ENCODE data around the gene PROM1. TPM values are rescaled to one million over a fixed set of nuclear protein-coding genes. Genes with fewer than 3 reads are reported as not detected.

PROM1 gene
- total and polyA plus RNA-seq, 2 of the 4 experiments (the other 2 are of a cell fraction), result not detected

DNA sequence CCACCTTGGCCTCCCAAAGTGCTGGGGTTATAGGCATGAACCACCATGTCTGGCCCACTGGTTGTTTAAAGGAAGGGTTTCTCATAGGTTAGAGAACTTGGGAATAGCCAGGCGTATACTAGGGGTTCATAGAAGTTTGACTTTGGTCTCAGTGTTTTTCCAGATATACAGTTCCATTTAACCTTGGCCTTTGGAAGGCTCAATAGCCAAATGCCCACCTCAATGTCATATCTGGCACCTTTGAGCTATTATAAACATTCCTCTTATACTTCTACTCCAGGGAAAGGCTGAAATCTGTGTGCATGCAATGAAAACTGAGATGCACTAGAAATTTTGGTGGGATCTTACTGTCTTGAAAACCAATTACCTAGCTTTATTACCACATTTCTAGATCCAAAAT, 47.5 kb upstream of the PROM1 start:
- no peak overlapping the region for H3K18ac ChIP-seq (ENCODE audit: low read depth, low read length)
- H2BK5ac ChIP-seq (ENCODE audit: low read depth, low read length, poor library complexity, severe bottlenecking), result no peak overlapping the region
- H2BK20ac ChIP-seq (ENCODE audit: low read depth, low read length), result no peak overlapping the region
- intact Hi-C loops (cut with micrococcal nuclease) (no loop called here), in situ Hi-C loops (cut with MboI; ENCODE audit: low sequenced_read_pairs) (no loop called here), dilution Hi-C loops (cut with HindIII; ENCODE audit: low sequenced_read_pairs, unreplicated experiment) (no loop called here)
- H3K79me1 ChIP-seq (ENCODE audit: low read depth in 1 of 2, low read length in 2 of 2), result no peaks in the 10 kb centered on the region
- TF ChIP-seq POLR2A (IDR thresholded peaks at IDR 0.05; ENCODE audit: low read depth, low read length), result no peak
- no peak for TF ChIP-seq MAZ (IDR thresholded peaks at IDR 0.05; ENCODE audit: borderline replicate concordance, low read depth, low read length)
- TF ChIP-seq RCOR1 (IDR thresholded peaks at IDR 0.05; ENCODE audit: insufficient replicate concordance, low read length), result no peak
- H4K5ac ChIP-seq (ENCODE audit: low read depth, low read length), result no peak overlapping the region
- ChIA-PET CTCF (no interaction called here), POLR2A (ENCODE audit: unreplicated experiment) (no interaction called here)
- H3K4ac ChIP-seq (ENCODE audit: low read depth, low read length), result no peak overlapping the region
- ATAC-seq (ENCODE audit: low read depth) (no peak), DNase-seq (no peak)
- no peak overlapping the region for H2BK15ac ChIP-seq (ENCODE audit: low read depth, low read length)
- no peaks in the 10 kb centered on the region for H3K36me3 ChIP-seq (ENCODE audit: control insufficient read depth, insufficient read depth, low read length)
- H2AFZ ChIP-seq (replicated peaks; ENCODE audit: low read length, poor library complexity), result no peak overlapping the region
- H3K9me1 ChIP-seq (ENCODE audit: insufficient read depth, low read length), result no peaks in the 10 kb centered on the region
- WGBS, 2 experiments (ENCODE audit: extremely low coverage in 2 of 2, insufficient read length in 1 of 2), result no CpG with 5 or more reads among the region's 1 CpG
- H3K9me3 ChIP-seq (ENCODE audit: control insufficient read depth, insufficient read depth, low read length), result no peaks in the 10 kb centered on the region; the same call in 1 of the 2 replicates
- H3K56ac ChIP-seq (ENCODE audit: extremely low read depth, insufficient read depth, low read length), result no peak overlapping the region
- H3K14ac ChIP-seq (replicated peaks; ENCODE audit: low read depth, low read length), result no peak overlapping the region
- H2AK5ac ChIP-seq (ENCODE audit: low read depth, low read length), result no peak overlapping the region
- no peak overlapping the region for H2AK9ac ChIP-seq (replicated peaks; ENCODE audit: low read depth, low read length, poor library complexity)
- H2BK120ac ChIP-seq (ENCODE audit: low read depth, low read length), result no peak overlapping the region
- H3K27ac ChIP-seq (ENCODE audit: insufficient read depth, low read length), result no peak overlapping the region
- no TSS peak for BruUV-seq (replicated peaks)
- H3K4me1 ChIP-seq (ENCODE audit: control insufficient read depth, insufficient read depth, low read length), result no peaks in the 10 kb centered on the region
- H4K91ac ChIP-seq (ENCODE audit: insufficient read depth, low read depth, low read length), result no peak overlapping the region
- no peak overlapping the region for H3K4me2 ChIP-seq (ENCODE audit: low read depth, low read length)
- H3K27me3 ChIP-seq (ENCODE audit: control insufficient read depth, insufficient read depth, low read length), result peaks cover 19% of the 10 kb centered on the region
- no peak overlapping the region for H3K9ac ChIP-seq (ENCODE audit: low read depth, low read length)
- no peak overlapping the region for H4K8ac ChIP-seq (ENCODE audit: low read depth in 2 of 2, low read length in 2 of 2)
- H4K20me1 ChIP-seq (ENCODE audit: insufficient read depth, low read length), result no peaks in the 10 kb centered on the region
- no peak overlapping the region for H3K4me3 ChIP-seq (ENCODE audit: insufficient read depth, low read depth, low read length)
- no peak overlapping the region for H3K23ac ChIP-seq (ENCODE audit: low read depth, low read length)
